KBM-7 (cell line): ENCODE data around the gene C3orf18.
A peak's percentile ranks its signal among the peaks of the same experiment; 100 is the strongest.

Experiments
- DNase-seq: peaks from one replicate; pipeline ENCODE4 v3.0.0-alpha.2; 2015
- in situ Hi-C: fragments of 300-500 bp; cut with MboI; formaldehyde crosslinking; loops from 2 replicates; pipeline ENCODE4 v1.14.3; 2020; ENCODE audit warnings: low sequenced_read_pairs, low pct_unique_long_range_greater_than_20kb, mixed read lengths

Gene C3orf18

GRCh38 chr3:50585919-50586762 is 18.6 kb upstream of the C3orf18 start:
- no peak for DNase-seq
- in situ Hi-C loops = no loop called here

GRCh38 chr3:50584391-50584790 is 16.8 kb upstream of the C3orf18 start:
- in situ Hi-C loops = no loop called here
- DNase-seq = no peak

GRCh38 chr3:50583897-50584296 is 16.4 kb upstream of the C3orf18 start:
- DNase-seq = no peak
- in situ Hi-C loops = no loop called here

DNA sequence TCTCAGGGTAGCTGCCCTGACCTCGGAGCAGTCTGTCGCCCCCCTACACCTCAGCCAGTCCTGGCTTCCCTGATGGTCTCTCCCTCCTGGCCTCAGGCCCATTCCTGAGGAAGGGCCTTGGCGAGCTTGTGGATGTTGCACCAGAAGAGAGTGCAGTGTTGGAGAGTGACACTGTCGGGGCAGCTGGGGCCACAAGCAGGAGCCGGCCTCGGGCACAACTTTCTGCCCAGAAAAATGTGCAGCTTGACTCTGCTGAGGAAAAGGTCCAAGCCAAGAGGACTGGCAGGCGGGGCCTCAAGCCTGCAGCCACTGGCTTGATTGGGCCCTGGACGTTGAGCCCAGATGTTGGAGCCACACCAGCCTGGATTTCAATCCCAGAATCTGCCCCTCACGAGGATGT is 14.5 kb upstream of the C3orf18 start:
- in situ Hi-C loops = no loop called here

DNA sequence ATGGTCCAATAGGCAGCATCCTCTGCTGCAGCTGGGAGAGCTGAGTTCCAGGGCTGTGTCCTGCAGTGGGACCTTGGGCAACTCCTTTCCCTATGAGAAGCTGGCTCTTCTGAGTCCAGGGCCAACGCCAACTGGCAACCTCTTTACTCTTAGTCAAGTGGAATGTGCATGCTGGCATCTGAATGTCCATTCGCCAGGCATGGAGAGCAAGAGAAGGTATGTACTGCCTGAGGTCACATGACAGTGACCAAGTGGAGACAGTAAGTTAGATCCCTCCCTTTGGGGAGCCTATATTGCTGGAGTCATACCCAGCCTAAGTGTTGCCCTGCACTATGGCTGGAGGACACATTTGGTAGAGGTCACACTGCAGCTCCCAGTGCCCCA is 13.9 kb upstream of the C3orf18 start:
- in situ Hi-C loops = no loop called here
- no peak for DNase-seq

More for the DNA sequence above, 14.5 kb upstream of the C3orf18 start:
- DNase-seq = no peak

DNA sequence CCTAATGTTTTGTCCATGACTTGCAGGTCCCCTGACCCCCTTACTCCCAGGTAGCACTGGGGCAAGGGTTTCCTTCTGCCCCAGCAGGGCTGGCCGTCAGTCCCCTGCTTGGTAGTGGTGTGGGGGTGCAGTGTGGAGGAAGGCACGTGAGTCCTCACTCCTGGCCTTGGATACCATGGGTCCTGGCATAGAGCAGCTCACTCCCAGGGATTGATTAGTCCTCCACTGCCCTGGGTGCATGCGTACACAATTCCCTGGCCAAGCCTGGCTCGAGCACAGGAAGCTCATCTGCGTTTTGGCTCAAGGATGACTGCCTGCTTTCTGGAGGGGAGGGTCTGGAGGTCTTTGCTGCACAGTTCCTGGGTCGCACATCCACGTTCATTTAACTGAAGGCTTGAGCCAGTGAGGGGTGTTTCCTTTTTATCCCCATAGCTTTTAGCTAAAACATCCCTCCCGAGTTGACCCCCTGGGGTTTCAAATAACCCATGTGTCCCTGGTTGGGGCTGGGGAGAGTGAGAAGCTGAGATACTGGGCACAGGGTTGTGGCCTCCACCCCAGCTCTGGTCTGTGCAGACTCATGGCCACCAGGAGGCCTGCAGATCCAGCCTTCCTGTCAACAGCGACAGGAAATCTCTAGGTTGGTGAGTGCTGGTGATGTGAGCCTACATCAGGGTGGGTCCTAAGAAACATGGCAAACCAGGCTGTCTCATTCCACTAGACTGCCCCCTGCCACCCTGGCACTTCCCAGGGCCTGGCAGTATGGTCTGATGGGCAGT is 13.3 kb upstream of the C3orf18 start:
- in situ Hi-C loops = no loop called here
- DNase-seq = no peak

DNA sequence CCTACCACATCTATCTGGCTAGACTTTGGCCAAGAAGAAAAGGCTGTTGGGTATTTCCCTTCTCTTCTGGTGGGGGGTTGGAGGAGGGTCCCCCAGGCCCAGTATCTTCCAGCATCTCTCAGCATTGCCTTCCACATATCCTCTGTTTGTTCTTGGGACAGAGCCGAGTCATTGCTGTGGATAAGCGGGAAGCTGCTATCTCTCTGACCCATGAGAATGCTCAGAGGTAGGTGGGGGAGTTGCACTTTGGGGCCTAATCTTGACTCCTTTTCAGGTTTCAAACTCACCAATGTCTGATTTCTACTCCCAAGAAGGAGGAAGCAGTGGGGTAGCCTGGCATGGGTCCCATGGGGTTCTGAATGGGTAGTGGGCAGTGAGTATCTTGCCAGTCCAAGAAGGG is 9.8 kb upstream of the C3orf18 start:
- in situ Hi-C loops = no loop called here
- DNase-seq = no peak

- in situ Hi-C loops = no loop called here
- DNase-seq = no peak
Observed at GRCh38 chr3:50575372-50575771, 7.8 kb upstream of the C3orf18 start.

DNA sequence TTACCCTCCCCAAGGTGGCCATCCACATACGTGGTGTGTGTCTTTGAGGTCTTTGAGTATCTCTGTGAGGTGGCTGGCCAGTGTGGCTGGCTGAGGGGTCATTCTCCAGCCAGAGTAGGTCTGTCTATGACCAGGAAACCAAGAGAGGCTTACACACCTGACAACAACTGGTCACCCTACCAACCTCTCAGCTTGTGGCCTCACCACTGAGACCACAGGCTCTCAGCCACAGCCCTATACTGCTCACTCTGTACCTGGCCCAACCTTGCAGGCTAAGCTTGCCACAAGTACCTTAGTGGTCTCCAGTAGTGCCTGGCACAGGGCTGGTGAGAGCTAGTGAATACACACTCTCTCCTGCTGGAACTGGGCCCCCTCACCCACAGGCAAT is 6.9 kb upstream of the C3orf18 start:
- no peak for DNase-seq
- in situ Hi-C loops = no loop called here

DNA sequence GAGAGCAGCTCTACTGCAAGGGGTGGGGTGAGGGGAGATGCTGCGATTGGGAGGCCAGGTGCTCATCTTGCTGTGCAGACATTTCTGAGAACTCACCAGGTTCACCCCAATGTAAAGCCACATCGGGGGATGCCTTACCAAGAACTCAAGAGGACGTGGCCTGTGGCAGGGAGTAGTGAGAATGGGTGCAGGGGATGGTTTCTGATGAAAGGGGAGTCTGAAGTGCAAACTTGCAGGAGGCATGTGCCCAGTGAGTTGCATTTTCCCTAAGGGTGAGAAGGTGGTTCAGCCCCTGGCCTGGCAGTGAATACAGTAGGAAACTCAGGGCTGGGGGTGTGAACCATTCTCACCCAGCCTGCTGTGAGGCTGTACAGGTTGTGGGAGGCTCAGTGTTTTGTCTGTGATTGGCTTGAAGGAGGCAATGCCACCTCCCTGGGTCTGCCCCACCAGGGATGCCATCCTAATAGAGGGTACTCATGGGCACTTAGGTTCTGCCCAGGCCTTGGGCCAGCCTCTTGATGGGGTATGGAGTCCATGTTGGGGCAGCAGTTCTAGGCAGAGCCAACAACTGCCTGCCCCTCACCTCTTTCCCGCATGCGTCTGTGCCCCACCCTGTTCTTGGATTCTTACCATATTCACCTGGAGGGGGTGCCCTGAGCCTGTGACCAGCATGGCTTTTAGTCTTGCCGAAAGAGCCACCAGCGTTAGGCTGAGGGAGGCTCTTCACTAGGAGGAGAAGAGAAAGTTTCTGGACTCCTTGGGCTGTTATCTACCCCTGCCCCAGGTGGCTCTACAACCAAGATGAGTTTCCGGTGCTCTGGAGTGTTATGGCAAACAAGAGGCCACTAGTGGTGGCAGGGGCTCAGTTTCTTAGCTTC is 6.3 kb upstream of the C3orf18 start:
- DNase-seq = peak; percentile 26
- in situ Hi-C loops = no loop called here

DNA sequence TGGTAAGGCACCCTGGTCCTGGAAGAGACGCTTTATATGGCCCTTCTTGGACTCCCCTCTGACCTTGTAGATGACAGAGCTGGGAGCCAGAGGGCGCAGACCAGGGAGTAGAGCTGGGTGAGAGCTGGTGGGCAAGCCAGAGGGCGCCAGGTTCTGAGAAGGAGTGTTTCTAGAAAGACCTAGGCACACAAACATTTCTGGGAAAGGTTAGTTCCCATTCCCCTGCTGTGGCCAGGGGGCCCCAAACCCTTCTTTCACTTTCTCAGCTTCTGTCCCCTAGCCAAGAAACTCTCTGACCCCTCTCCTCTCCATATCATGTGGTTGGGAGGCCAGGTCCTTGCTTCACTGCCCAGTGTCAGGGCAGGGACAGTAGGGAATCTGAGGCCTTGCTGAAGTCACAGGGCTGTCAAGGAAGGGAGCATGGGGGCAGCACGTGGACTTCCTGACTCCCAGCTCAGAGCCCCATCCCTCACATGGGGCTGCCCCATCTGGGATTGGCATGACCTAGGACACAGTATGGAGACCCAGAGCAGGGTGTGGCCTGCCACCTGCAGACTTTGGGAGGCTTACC is 5.3 kb upstream of the C3orf18 start:
- DNase-seq = peak; percentile 47
- in situ Hi-C loops = no loop called here

DNA sequence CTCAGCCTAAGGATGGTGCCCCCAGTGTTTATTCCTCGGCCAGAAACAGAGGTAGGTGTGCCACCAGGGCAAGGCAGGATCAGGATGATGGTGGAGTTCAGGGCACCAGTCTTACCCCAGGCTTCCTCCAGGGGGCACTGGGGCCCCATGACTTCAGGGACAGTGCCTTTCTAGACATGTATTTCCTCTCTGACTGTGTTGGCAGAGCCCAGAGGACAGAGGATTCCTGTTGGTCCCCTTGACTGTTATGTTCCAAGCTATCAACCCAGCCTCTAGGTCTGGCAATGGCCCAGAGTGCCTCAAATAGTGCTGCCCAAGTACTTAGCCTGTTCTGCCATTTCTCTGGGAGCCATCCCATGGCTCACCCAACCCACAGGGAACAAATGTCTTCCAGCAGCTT is 4.6 kb upstream of the C3orf18 start:
- in situ Hi-C loops = no loop called here
- DNase-seq = peak; percentile 91

DNA sequence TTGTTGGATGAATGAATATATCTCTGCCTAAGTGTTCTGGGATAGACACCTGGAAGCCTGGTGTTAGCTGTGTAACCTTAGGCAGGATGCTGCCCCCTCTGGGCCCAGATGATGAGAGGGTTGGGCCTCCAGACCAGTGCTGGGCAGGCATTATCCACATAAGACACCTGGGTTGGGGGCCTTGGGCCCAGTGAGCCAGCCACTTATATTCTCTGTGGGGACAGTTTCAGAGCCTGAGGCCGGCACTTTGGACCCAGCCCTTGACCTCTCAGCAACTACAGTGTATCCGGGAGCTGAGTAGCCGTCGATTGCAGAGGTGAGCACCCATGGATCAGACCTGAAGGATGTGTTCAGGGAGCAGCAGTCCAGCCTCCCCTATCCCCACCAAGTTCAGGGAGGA is 3.9 kb upstream of the C3orf18 start:
- DNase-seq = no peak
- in situ Hi-C loops = no loop called here

DNA sequence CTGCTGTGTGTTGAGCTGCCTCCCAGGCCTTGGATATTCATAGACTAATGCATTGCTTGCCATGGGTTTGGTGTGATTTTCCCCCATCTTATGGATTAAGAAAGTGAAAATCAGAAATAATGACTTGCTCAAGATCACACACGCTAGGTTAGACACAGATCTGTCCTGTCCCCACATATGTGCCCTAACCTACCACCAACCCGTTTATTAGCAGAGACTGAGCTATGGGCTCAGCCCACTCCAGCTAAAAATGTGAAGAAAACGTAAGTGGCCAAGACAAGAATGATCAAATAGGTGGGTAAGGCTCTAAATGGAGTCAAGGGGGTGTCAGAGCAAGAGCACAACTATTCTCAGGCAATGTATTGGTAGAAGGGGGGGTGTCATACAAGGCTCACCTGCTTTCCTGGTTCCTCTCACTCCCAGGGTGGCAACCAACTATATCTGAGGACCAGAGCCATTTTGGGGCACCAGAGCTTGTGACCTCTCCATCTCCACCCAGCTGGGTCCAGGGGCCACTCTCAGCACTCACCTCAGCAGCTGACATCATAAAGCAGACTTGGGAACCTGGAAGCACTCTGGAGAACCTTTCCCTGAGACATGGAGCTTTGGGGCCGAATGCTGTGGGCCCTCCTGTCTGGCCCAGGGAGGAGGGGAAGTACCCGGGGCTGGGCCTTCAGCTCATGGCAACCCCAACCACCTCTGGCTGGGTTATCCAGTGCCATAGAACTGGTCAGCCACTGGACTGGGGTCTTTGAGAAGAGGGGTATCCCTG is 3.1 kb upstream of the C3orf18 start:
- DNase-seq = no peak
- in situ Hi-C loops = no loop called here

DNA sequence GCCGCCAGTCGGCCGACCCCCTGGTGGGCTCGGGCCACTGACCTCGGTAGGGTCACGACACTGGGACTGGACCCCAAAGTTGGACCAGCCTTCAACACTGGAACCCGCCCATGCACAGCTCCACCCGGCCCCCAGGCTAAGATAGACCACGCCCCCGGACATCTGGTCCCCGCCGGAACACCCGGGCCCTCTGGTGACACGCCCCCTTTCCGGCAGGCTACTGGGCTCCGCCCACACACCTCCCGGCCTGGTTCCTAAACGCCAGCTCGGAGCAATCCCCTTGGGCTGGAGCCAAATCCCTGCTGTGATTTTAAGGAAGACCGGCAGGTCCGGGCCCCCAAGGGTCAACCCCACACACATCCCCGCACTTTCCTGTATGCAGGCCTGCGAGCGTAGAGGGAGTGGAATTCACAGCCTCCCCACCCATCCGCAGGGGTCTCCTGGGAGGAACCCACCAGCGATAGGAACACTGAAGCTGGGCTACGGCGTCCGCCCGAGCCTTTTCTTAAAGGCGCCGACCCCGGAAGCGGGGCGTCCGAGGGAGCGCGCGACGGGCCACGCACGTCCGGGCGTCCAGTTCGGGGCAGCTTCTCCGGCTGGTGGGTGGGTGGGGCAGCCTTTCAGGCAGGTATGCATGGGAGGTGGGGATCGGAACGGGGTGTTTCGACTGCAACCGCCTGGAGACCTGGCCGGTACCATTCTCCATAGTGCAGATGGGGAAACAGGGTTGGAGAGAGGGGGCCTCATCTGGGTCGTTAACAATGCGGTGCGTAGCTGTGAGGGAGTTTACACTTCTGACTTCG is 1.6 kb upstream of the C3orf18 start, which contains the start of gene HEMK1:
Gene HEMK1 (plus strand): TSS at position 576 of the 803 bp plus-strand sequence. CDS start 1,583 bp downstream, outside the sequence.
- DNase-seq = peak; percentile 95
- in situ Hi-C loops = no loop called here

GRCh38 chr3:50567011-50567385 is 549 bp downstream of the C3orf18 start:
- no peak for DNase-seq
- in situ Hi-C loops = no loop called here

DNA sequence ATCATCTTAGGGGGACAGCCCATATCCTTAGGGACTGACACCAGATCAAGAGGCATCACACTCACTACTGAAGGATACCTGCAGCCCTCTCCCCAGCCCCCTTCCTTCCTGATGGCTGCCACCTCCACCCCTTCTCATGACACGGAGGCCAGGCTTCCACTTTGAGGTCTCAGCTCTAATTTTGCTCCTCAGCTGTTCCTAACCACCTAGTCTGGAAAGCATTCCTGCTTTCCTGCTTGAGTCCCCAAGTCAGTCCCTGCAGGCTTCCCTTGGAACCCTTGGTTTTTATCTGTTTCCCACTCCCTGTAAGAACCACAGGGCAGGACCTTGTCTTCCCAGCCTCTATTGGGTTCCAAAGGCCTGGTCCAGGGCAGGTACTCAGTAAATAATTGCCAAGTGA is 3.2 kb downstream of the C3orf18 start:
- DNase-seq = no peak
- in situ Hi-C loops = no loop called here

DNA sequence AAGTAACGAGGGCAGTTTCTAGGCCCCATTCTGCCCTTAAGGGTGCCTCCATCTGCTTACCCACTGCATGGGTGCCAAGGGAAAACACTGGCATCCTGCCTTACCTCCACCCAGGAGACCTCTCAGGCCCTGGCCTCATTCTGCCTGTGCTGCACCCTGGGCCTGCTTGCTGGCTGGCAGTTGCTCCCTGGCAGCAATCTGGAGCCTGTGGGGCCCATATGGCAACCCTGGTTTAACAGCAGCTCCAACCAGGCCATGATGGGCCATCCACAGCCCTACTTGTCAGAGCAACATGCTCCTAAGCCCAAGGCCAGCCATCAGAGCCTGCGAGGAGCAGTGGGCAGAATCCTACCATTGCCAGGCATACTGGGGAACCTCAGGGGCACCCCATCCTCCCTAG is 3.7 kb downstream of the C3orf18 start:
- no peak for DNase-seq
- in situ Hi-C loops = no loop called here
